ENCODE results near the gene CXXC4.

DNA sequence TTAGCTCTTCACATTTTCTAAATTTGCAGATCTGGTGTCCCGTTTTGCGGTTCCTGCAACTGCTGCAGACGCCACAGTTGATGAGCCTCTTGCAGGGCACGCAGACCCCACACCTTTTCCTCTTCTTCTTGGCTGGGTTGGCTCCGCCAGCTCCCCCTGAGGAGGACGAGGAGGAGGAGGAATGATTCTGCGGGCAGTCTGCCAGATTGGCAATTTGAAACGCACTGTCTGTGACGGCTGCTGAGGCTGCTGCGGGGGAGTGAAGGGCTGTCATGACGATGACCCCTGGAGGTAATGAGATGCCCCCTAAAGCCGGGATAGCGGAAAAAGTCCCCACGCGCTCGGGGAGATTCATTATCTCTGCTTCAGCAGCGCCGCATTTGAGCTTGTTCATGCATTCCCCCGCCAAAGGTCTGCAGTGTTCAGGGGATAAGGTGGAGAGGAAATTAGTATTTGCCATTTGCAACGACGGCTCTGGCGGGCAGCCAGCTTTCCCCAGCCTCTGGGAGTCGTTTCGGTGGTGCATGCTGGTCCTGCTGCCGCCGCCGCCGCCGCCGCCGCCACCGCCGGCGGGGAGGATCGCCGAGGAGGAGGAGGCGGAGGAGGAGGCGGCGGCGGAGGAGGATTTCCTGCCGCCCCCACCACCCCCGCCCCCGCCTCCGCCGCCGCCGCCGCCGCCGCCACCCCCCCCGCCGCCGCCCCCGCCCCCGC is 3.8 kb downstream of the CXXC4 start:
- TF ChIP-seq, protein P1, sequence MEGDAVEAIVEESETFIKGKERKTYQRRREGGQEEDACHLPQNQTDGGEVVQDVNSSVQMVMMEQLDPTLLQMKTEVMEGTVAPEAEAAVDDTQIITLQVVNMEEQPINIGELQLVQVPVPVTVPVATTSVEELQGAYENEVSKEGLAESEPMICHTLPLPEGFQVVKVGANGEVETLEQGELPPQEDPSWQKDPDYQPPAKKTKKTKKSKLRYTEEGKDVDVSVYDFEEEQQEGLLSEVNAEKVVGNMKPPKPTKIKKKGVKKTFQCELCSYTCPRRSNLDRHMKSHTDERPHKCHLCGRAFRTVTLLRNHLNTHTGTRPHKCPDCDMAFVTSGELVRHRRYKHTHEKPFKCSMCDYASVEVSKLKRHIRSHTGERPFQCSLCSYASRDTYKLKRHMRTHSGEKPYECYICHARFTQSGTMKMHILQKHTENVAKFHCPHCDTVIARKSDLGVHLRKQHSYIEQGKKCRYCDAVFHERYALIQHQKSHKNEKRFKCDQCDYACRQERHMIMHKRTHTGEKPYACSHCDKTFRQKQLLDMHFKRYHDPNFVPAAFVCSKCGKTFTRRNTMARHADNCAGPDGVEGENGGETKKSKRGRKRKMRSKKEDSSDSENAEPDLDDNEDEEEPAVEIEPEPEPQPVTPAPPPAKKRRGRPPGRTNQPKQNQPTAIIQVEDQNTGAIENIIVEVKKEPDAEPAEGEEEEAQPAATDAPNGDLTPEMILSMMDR (IDR thresholded peaks at IDR 0.05), result no peak
- TF ChIP-seq POLR2A (IDR thresholded peaks at IDR 0.05) (no peak), EP300 (IDR thresholded peaks at IDR 0.05) (no peak), POLR2AphosphoS5 (IDR thresholded peaks at IDR 0.05) (peak in 2 of 4 donors; percentile 38 to 56)
